T-helper 1 cell treated with Interleukin-12 subunit alpha and Interleukin-12 subunit beta and Interleukin-4 antibody, amounts not matched to agents 30 μg/mL and 1 μg/mL, for 36 hours (primary cell): ENCODE measurements around the gene PGAP1.

Source experiments
- H3K27ac Mint-ChIP-seq: one replicate; pipeline ENCODE4 v1.8.0; 2021; ENCODE audit warnings: mild to moderate bottlenecking, mixed read lengths
- H3K27me3 Mint-ChIP-seq: one replicate; pipeline ENCODE4 v1.8.0; 2021; ENCODE audit warnings: low read depth, mixed read lengths
- H3K36me3 Mint-ChIP-seq: one replicate; pipeline ENCODE4 v1.8.0; 2021; ENCODE audit warnings: low read depth, mixed read lengths
- H3K4me1 Mint-ChIP-seq: one replicate; pipeline ENCODE4 v1.8.0; 2021; ENCODE audit warnings: low read depth, mixed read lengths
- H3K4me3 Mint-ChIP-seq: one replicate; pipeline ENCODE4 v1.8.0; 2021; ENCODE audit warnings: mild to moderate bottlenecking, moderate library complexity, mixed read lengths
- H3K9me3 Mint-ChIP-seq: one replicate; pipeline ENCODE4 v1.8.0; 2021; ENCODE audit warnings: mixed read lengths

The PGAP1 gene

GRCh38 chr2:196959734-196960338, 33.3 kb upstream of the PGAP1 start:
- no peaks in the 10 kb centered on the region for H3K27me3 Mint-ChIP-seq
- H3K4me3 Mint-ChIP-seq: no peak overlapping the region
- peaks cover 16% of the 10 kb centered on the region for H3K36me3 Mint-ChIP-seq
- peaks cover 12% of the 10 kb centered on the region for H3K9me3 Mint-ChIP-seq
- H3K4me1 Mint-ChIP-seq: peaks cover 33% of the 10 kb centered on the region
- no peak overlapping the region for H3K27ac Mint-ChIP-seq

- Mint-ChIP-seq H3K36me3 (peaks cover 16% of the 10 kb centered on the region), H3K4me1 (peaks cover 33% of the 10 kb centered on the region), H3K9me3 (peaks cover 12% of the 10 kb centered on the region), H3K27ac (no peak overlapping the region), H3K27me3 (no peaks in the 10 kb centered on the region), H3K4me3 (no peak overlapping the region)
Measured at GRCh38 chr2:196959281-196959680, 32.8 kb upstream of the PGAP1 start.

GRCh38 chr2:196957881-196958525, 31.5 kb upstream of the PGAP1 start:
- H3K36me3 Mint-ChIP-seq: peaks cover 12% of the 10 kb centered on the region
- peaks cover 12% of the 10 kb centered on the region for H3K9me3 Mint-ChIP-seq
- peak overlapping the region; percentile 24 for H3K27ac Mint-ChIP-seq
- H3K4me1 Mint-ChIP-seq: peaks cover 26% of the 10 kb centered on the region
- H3K4me3 Mint-ChIP-seq: no peak overlapping the region
- no peaks in the 10 kb centered on the region for H3K27me3 Mint-ChIP-seq

GRCh38 chr2:196957442-196957841, 30.9 kb upstream of the PGAP1 start:
- Mint-ChIP-seq H3K27ac (no peak overlapping the region), H3K4me1 (peaks cover 23% of the 10 kb centered on the region), H3K4me3 (no peak overlapping the region), H3K36me3 (peaks cover 10% of the 10 kb centered on the region), H3K9me3 (peaks cover 12% of the 10 kb centered on the region), H3K27me3 (no peaks in the 10 kb centered on the region)

GRCh38 chr2:196956069-196956468, 29.6 kb upstream of the PGAP1 start:
- H3K27ac Mint-ChIP-seq: no peak overlapping the region
- H3K36me3 Mint-ChIP-seq: peaks cover 10% of the 10 kb centered on the region
- H3K27me3 Mint-ChIP-seq: no peaks in the 10 kb centered on the region
- H3K4me1 Mint-ChIP-seq: peaks cover 10% of the 10 kb centered on the region
- H3K9me3 Mint-ChIP-seq: peaks cover 12% of the 10 kb centered on the region
- no peak overlapping the region for H3K4me3 Mint-ChIP-seq

GRCh38 chr2:196955036-196955435, 28.5 kb upstream of the PGAP1 start:
- H3K4me3 Mint-ChIP-seq: no peak overlapping the region
- peaks cover 12% of the 10 kb centered on the region for H3K9me3 Mint-ChIP-seq
- peaks cover 11% of the 10 kb centered on the region for H3K4me1 Mint-ChIP-seq
- H3K36me3 Mint-ChIP-seq: peaks cover 10% of the 10 kb centered on the region
- H3K27ac Mint-ChIP-seq: no peak overlapping the region
- no peaks in the 10 kb centered on the region for H3K27me3 Mint-ChIP-seq

- H3K27ac Mint-ChIP-seq: no peak overlapping the region
- no peak overlapping the region for H3K4me3 Mint-ChIP-seq
- no peaks in the 10 kb centered on the region for H3K27me3 Mint-ChIP-seq
- peaks cover 5% of the 10 kb centered on the region for H3K9me3 Mint-ChIP-seq
- H3K36me3 Mint-ChIP-seq: peaks cover 6% of the 10 kb centered on the region
- peaks cover 10% of the 10 kb centered on the region for H3K4me1 Mint-ChIP-seq
Measured at GRCh38 chr2:196954001-196954400, 27.5 kb upstream of the PGAP1 start.

GRCh38 chr2:196952936-196953335, 26.4 kb upstream of the PGAP1 start:
- no peak overlapping the region for H3K27ac Mint-ChIP-seq
- peaks cover 10% of the 10 kb centered on the region for H3K4me1 Mint-ChIP-seq
- no peaks in the 10 kb centered on the region for H3K9me3 Mint-ChIP-seq
- no peak overlapping the region for H3K4me3 Mint-ChIP-seq
- no peaks in the 10 kb centered on the region for H3K27me3 Mint-ChIP-seq
- H3K36me3 Mint-ChIP-seq: no peaks in the 10 kb centered on the region

- Mint-ChIP-seq H3K27ac (no peak overlapping the region), H3K36me3 (no peaks in the 10 kb centered on the region), H3K4me1 (peaks cover 10% of the 10 kb centered on the region), H3K4me3 (no peak overlapping the region), H3K27me3 (no peaks in the 10 kb centered on the region), H3K9me3 (no peaks in the 10 kb centered on the region)
Measured at GRCh38 chr2:196951973-196952372, 25.5 kb upstream of the PGAP1 start.

GRCh38 chr2:196949116-196949515, 22.6 kb upstream of the PGAP1 start:
- Mint-ChIP-seq H3K27me3 (no peaks in the 10 kb centered on the region), H3K9me3 (no peaks in the 10 kb centered on the region), H3K4me1 (peaks cover 9% of the 10 kb centered on the region), H3K36me3 (peaks cover 5% of the 10 kb centered on the region), H3K4me3 (no peak overlapping the region), H3K27ac (no peak overlapping the region)

- H3K36me3 Mint-ChIP-seq: peaks cover 5% of the 10 kb centered on the region
- H3K4me3 Mint-ChIP-seq: no peak overlapping the region
- no peak overlapping the region for H3K27ac Mint-ChIP-seq
- H3K27me3 Mint-ChIP-seq: no peaks in the 10 kb centered on the region
- peaks cover 11% of the 10 kb centered on the region for H3K4me1 Mint-ChIP-seq
- H3K9me3 Mint-ChIP-seq: no peaks in the 10 kb centered on the region
Measured at GRCh38 chr2:196944570-196944969, 18.1 kb upstream of the PGAP1 start.

GRCh38 chr2:196941398-196942078, 15.0 kb upstream of the PGAP1 start:
- Mint-ChIP-seq H3K4me1 (peaks cover 12% of the 10 kb centered on the region), H3K27me3 (no peaks in the 10 kb centered on the region)

GRCh38 chr2:196939371-196939770, 12.9 kb upstream of the PGAP1 start:
- H3K27ac Mint-ChIP-seq: no peak overlapping the region
- H3K36me3 Mint-ChIP-seq: no peaks in the 10 kb centered on the region
- no peak overlapping the region for H3K4me3 Mint-ChIP-seq
- H3K9me3 Mint-ChIP-seq: no peaks in the 10 kb centered on the region
- peaks cover 10% of the 10 kb centered on the region for H3K4me1 Mint-ChIP-seq
- no peaks in the 10 kb centered on the region for H3K27me3 Mint-ChIP-seq

More at GRCh38 chr2:196941398-196942078, 15.0 kb upstream of the PGAP1 start:
- peak overlapping the region; percentile 5 for H3K27ac Mint-ChIP-seq
- H3K9me3 Mint-ChIP-seq: no peaks in the 10 kb centered on the region
- peaks cover 5% of the 10 kb centered on the region for H3K36me3 Mint-ChIP-seq
- H3K4me3 Mint-ChIP-seq: no peak overlapping the region

- no peak overlapping the region for H3K27ac Mint-ChIP-seq
- no peaks in the 10 kb centered on the region for H3K27me3 Mint-ChIP-seq
Measured at GRCh38 chr2:196935432-196935831, 8.9 kb upstream of the PGAP1 start.

GRCh38 chr2:196934672-196935071, 8.2 kb upstream of the PGAP1 start:
- Mint-ChIP-seq H3K4me1 (peaks cover 5% of the 10 kb centered on the region), H3K36me3 (no peaks in the 10 kb centered on the region), H3K27me3 (no peaks in the 10 kb centered on the region), H3K4me3 (no peak overlapping the region), H3K9me3 (no peaks in the 10 kb centered on the region), H3K27ac (no peak overlapping the region)

More at GRCh38 chr2:196935432-196935831, 8.9 kb upstream of the PGAP1 start:
- no peak overlapping the region for H3K4me3 Mint-ChIP-seq
- H3K9me3 Mint-ChIP-seq: no peaks in the 10 kb centered on the region
- no peaks in the 10 kb centered on the region for H3K36me3 Mint-ChIP-seq
- H3K4me1 Mint-ChIP-seq: peaks cover 5% of the 10 kb centered on the region
